DMS153 treated with DMSO at 0.1 percent for 48 hours (cell line): ENCODE data around the gene C2orf66.

Experiments used
- DNase-seq: peaks from one replicate; lab custom pipeline; 2025; ENCODE audit not compliant: unreplicated experiment; lab: John Stamatoyannopoulos, UW

C2orf66 gene

GRCh38 chr2:196767101-196767500 is 42.1 kb downstream of the C2orf66 start:
- DNase-seq: no peak

GRCh38 chr2:196759378-196759706 is 49.8 kb downstream of the C2orf66 start:
- no peak for DNase-seq

- no peak for DNase-seq
Measured at GRCh38 chr2:196758474-196759377, 50.4 kb downstream of the C2orf66 start.
